Measurements from ENCODE around the gene CAMTA1. TPM values are rescaled to one million over a fixed set of nuclear protein-coding genes. Genes with fewer than 3 reads are reported as not detected.

The CAMTA1 gene
- total RNA-seq, 6 experiments from 2014 or later: 78.1 to 96.6 (median 86.1) TPM

DNA sequence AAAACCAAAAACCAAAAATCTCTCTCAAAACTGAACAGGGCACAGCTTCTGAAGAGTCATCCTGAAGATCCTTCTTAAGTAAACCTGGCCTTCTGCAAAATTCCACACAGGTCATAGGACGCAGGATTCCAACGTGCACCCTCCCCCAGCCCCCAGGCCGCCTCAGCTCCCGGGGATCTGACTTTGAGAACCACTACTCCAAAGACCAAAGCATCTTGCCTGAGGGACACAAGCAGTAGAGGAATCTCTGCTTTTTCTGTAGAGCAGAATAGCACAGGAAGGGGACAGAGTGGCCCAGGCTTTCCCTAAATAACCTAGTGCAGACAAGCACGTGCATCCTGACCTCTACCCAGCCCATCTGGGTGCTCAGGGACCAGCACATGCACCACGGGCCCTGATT, 881.0 kb downstream of the CAMTA1 start:
- Mint-ChIP-seq H3K4me1 (ENCODE audit: low read depth) (peaks cover 14% of the 10 kb centered on the region), H3K9me3 (no peaks in the 10 kb centered on the region), H3K27ac (no peak overlapping the region), H3K4me3 (no peak overlapping the region), H3K27me3 (ENCODE audit: insufficient read depth) (peaks cover 18% of the 10 kb centered on the region), H3K36me3 (ENCODE audit: low read depth) (no peaks in the 10 kb centered on the region)
- TF ChIP-seq CTCF (IDR thresholded peaks at IDR 0.05): no peak
- no peak for DNase-seq

DNA sequence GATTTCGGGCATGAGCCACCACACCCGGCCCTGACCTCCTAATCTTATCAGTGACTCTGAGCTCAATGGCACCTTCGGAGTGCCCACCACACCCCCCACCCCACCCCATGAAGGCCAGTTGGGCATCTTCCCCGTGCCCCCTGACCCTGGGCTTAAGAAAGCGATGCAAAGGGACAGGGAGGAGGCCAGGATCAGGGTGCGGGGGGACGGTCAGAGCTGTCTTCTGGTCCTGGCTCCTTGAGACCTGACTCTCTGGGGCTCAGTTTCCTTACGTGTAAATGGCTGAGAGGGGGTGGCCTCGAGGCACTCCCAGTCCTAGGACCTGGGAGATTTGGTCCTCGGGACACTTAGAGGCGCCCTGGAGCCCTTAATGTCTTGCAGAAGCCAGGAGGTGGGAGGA, 881.9 kb downstream of the CAMTA1 start:
- peaks cover 14% of the 10 kb centered on the region for H3K4me1 Mint-ChIP-seq (ENCODE audit: low read depth)

DNA sequence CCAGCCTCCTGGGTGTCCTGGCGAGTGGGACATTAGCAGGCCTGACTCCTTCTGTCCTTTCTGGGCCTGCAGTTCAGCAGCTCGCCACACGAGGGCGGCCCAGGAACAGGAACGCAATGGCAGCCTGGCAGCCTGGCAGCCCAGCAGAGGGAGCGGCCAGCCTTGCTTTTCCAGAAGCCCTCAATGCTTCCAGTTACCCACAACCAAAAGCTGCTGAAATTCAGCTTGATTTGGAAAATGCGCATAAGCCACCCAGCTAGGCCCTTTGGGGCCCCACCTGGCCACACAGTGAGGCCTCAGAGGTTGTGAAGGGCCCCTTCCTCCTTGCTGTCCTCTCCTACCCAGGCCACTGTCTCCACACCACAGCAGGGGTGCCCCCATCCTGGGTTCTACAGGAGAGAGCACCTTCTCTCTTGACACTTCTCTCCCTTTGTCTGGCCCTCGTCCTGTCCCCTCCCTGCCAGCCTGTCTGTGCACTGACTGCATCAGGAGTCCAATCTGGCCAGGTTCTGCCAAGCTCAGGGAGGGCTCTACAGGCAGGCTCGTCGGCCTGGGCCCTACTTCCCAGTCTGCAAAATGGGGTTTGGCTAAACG, 882.5 kb downstream of the CAMTA1 start:
- Mint-ChIP-seq H3K36me3 (ENCODE audit: low read depth) (no peaks in the 10 kb centered on the region), H3K27me3 (ENCODE audit: insufficient read depth) (peaks cover 21% of the 10 kb centered on the region), H3K4me3 (peak overlapping the region; percentile 33; the same call in 1 of the 2 replicates), H3K27ac (peak overlapping the region; percentile 91), H3K9me3 (no peaks in the 10 kb centered on the region), H3K4me1 (ENCODE audit: low read depth) (peaks cover 14% of the 10 kb centered on the region)
- TF ChIP-seq CTCF (IDR thresholded peaks at IDR 0.05): peak; percentile 100
- peak; percentile 85 for DNase-seq

More for the DNA sequence above, 881.9 kb downstream of the CAMTA1 start:
- Mint-ChIP-seq H3K27ac (no peak overlapping the region), H3K36me3 (ENCODE audit: low read depth) (no peaks in the 10 kb centered on the region), H3K27me3 (ENCODE audit: insufficient read depth) (peaks cover 21% of the 10 kb centered on the region), H3K4me3 (no peak overlapping the region), H3K9me3 (no peaks in the 10 kb centered on the region)
- DNase-seq: no peak
- TF ChIP-seq CTCF (IDR thresholded peaks at IDR 0.05): no peak

GRCh38 chr1:7669559-7670311, 884.5 kb downstream of the CAMTA1 start:
- H3K36me3 Mint-ChIP-seq (ENCODE audit: low read depth): no peaks in the 10 kb centered on the region

More at GRCh38 chr1:7669559-7670311, 884.5 kb downstream of the CAMTA1 start:
- H3K4me3 Mint-ChIP-seq: no peak overlapping the region
- H3K27me3 Mint-ChIP-seq (ENCODE audit: insufficient read depth): peaks cover 26% of the 10 kb centered on the region
- DNase-seq: peak; percentile 11
- H3K9me3 Mint-ChIP-seq: no peaks in the 10 kb centered on the region
- peaks cover 14% of the 10 kb centered on the region for H3K4me1 Mint-ChIP-seq (ENCODE audit: low read depth)
- H3K27ac Mint-ChIP-seq: peak overlapping the region; percentile 69
- peak; percentile 89 for TF ChIP-seq CTCF (IDR thresholded peaks at IDR 0.05)
